Coronary artery (tissue), 2 donors: ENCODE results near the gene MOG.

Experiments
- DNase-seq: peaks from one replicate; pipeline ENCODE4 v3.0.0-alpha.2; 2017; ENCODE audit warnings: low spot score
- H3K27ac ChIP-seq, 2 donors: fragments of 200-600 bp; sonication (generic); one replicate each; pipeline ENCODE4 v1.5.1; 2016 to 2019
- H3K4me3 ChIP-seq: fragments of 200-600 bp; sonication (generic); 2 replicates; pipeline ENCODE4 v1.5.1; 2016; ENCODE audit warnings: mild to moderate bottlenecking, moderate library complexity
- TF ChIP-seq, protein P1 (sequence below): fragments of 200-600 bp; sonication (generic); IDR thresholded peaks from one replicate; pipeline ENCODE4 v1.5.1; 2019; ENCODE audit warnings: antibody characterized with exemption

The MOG gene

DNA sequence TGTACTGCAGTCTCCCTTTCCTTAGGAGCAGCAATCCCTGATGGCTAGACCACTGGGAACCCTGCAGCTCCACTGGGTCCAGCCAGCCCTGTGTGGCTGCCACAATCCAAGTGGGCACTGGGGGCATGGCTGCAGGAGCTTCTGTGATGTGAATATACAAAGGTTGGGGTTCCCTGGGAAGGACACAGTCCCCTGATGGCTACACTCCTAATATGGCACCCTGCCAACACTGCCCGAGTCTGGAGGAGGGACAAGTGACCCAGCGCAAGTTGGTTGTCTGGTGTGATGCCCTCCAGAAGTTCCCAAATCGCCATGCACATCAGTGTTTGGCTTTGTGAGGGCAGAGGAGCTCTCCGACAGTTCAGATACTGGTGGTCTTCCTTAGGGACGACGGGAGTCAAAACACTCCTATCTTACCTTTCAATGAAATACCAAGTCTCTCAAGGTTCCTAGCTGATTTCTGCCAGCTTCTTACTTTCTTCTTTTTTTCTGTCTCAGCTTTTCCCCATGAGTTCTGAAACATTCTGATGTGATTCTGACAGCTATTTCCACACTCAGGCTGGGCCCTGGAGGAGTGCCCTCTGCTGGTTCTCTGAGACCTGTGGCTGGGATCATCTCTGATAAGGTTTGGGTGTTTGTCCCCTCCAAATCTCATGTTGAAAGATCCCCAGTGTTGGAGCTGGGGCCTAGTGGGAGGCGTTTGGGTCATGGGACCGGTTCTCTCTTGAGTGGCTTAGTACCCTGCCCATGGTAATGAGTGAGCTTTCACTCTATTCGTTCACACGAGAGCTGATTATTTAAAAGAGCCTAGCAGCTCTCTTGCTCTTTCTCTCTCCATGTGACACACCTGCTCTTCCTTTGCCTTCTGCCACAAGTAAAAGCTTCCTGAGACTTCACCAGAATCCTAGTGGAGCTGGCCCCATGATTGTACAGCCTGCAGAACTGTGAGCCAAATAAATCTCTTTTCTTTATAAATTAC is 39.5 kb downstream of the MOG start:
- TF ChIP-seq, protein P1, sequence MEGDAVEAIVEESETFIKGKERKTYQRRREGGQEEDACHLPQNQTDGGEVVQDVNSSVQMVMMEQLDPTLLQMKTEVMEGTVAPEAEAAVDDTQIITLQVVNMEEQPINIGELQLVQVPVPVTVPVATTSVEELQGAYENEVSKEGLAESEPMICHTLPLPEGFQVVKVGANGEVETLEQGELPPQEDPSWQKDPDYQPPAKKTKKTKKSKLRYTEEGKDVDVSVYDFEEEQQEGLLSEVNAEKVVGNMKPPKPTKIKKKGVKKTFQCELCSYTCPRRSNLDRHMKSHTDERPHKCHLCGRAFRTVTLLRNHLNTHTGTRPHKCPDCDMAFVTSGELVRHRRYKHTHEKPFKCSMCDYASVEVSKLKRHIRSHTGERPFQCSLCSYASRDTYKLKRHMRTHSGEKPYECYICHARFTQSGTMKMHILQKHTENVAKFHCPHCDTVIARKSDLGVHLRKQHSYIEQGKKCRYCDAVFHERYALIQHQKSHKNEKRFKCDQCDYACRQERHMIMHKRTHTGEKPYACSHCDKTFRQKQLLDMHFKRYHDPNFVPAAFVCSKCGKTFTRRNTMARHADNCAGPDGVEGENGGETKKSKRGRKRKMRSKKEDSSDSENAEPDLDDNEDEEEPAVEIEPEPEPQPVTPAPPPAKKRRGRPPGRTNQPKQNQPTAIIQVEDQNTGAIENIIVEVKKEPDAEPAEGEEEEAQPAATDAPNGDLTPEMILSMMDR, result no peak
- Histone ChIP-seq H3K4me3 (no peak overlapping the region), H3K27ac (no peak overlapping the region)
- no peak for DNase-seq

DNA sequence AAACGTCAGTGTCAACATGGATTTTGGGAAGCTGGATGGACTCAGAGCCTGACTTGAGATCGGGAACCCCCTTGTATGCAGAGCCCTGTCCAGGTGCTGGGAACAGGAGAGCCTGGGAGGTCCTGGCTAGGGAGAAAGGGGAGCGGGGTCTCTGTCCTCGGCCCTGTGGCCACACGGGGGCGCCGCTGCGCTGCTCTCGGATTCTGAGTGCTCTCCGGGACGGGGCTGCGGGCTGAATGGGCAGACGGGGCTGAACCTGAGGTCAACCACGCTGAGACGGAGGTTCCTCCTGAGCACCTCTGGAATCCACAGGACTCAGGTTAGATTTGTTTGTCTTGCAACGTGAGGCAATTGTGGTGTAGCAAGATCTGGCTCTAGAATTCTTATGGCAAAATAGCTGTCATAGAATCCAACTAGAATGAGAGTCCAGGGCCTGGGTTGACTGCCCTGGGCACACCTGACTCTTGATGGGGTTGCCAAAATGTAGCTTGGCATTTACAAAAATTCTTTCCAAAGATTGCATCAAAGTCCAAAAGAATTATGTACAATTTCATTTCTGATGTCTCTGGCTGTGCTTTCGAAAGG is 45.7 kb downstream of the MOG start:
- DNase-seq, result no peak
- Histone ChIP-seq H3K4me3 (no peak overlapping the region), H3K27ac (no peak overlapping the region)
- TF ChIP-seq, protein P1, result no peak

DNA sequence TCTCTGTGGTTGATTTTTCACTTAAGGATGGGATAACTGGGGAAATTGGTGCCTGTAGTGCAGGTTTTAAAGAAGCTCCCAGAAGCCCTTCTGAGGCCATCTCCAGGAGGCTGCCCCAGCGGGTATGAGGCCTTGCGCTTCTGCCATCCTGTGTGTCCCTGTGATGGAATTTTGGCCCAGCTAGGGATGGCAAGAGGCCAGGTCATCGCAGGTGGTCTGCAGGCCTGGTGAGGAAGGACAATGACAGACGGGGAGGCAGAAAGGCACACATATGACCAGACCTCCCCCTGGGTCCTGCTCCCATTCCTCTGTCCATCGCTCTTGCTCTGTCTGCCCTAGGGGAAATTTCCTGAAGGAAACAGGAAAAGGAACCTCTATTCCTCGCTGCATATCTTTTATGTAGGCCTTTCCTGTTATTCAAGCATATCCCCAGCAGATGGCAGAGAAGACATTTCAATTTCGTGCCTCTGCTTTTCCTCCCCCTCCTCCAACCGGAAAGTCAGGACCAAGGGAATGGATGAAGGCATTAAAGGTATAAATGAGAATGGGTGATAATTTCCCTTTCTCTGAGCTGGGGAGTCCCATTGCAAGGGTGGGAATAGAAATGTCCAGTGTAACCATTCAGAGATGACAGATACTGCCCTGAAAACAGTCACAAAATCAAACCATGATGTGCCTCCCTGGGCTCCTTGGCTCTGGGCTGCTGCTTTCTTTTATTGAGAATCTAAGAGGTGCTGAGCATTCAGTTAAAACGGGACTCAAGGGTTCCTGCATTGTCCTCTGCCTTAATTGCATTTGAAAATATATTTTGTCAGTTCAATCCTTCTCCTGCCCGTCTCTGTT is 48.7 kb downstream of the MOG start:
- peak; percentile 69 for DNase-seq
- TF ChIP-seq, protein P1, result peak; percentile 26
- Histone ChIP-seq H3K4me3 (no peak overlapping the region), H3K27ac (no peak overlapping the region)

DNA sequence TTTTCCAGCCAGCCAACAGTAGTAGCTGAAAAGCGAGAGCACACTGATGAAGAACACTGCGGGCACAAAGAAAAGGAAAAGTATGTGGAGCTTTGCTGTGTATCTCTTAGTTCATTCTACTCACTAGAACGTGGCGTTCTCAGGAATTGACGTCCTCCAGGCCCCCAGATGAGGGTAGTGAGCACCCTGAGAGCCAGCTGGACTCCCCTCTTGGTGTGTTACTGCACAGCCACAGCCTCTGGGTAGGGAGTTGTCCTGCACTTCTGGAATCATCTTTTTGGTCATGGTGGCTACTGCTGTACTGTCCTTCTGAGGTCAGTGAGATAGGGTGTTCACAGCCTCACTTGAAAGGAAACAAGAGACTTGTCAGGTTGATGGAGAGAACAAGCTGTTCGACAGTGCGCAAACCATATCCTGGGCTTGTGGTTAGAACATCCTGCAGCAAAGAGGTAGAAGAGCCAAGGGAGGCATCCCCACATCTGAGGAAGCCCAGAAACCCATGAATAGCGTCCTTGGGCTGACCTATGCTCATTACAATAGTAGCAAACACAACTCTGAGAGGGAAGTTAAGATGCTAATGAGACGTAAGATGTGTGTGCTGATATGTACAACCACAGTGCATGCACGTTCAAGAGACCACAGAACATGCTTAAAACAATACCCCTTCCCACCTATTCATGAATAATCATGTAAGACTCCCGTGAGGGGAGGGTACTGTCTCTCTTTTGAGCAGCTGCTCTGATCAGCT is 51.7 kb downstream of the MOG start:
- TF ChIP-seq, protein P1, result no peak
- H3K27ac ChIP-seq, result no peak overlapping the region
- DNase-seq, result peak; percentile 54
- H3K4me3 ChIP-seq, result no peak overlapping the region

DNA sequence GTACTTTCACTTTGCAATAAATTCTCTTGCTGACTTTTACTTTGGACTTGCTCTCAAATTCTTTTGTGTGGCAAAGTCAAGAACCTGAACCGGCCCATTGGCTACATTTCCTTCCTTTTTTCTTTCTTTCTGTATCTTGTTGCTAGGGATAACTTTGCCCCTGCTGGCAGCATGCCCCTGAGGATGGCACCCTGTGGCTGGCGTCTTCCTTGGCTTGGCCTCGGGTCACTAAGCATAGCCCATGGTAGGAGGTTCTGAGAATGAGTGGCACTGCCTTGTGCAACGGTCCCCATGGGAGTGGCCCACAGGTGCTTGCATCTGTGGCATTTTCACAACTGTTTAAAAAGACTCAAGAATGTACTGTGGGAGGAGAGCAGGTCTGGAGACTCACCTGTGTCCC is 52.3 kb downstream of the MOG start:
- H3K4me3 ChIP-seq, result no peak overlapping the region
- DNase-seq, result peak; percentile 65
- no peak overlapping the region for H3K27ac ChIP-seq
- TF ChIP-seq, protein P1, result no peak

DNA sequence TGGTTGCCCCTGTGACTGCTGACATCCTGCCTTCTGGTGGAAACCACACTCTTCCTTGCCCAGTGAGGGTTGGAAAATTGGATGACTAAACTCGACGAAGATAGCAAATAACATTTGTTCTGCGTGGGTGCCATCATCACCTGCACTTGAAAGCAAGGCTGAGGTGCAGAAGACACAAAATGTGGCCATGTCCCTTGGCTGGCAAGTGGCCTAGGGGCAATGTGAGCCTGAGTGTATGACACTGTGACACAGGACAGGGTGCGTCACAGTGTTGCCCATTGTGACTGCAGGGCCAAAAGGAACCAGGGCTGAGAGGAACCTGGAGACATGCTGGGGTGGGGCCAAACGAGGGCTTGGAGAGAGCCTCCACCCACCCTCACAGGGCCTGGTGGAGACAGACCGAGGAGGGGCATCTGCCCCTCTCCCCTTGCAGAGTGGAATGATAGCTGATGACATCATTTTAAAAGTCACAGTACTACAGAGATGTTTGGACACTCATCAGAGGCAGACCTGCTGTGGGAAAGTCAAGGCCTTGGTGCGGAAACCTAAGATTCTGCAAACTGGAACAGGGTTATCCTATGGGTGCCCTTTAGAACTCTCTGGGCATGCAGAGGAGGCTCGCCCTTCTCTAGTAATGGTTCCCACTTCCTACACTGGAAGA is 53.5 kb downstream of the MOG start:
- peak; percentile 60 for DNase-seq
- Histone ChIP-seq H3K27ac (no peak overlapping the region), H3K4me3 (no peak overlapping the region)
- TF ChIP-seq, protein P1, result no peak
